K562 (cell line): ENCODE data around the gene ITSN1. TPM values are rescaled to one million over a fixed set of nuclear protein-coding genes. Genes with fewer than 3 reads are reported as not detected.

ENCODE experiments used
- CREM ChIP-seq: IDR thresholded peaks from 2 replicates; pipeline ENCODE4 v1.6.1; 2014; ENCODE audit warnings: antibody characterized with exemption, low read depth
- ETV1 ChIP-seq: fragments of 450-650 bp; conservative IDR thresholded peaks from 2 replicates; pipeline ENCODE4 v1.6.1; 2016; ENCODE audit warnings: missing genetic modification characterization, control low read depth, low read depth, missing compliant biosample characterization
- MEF2D ChIP-seq: conservative IDR thresholded peaks from 2 replicates; pipeline ENCODE4 v1.6.1; 2016; ENCODE audit warnings: low read depth, missing genetic modification characterization, missing compliant biosample characterization
- MEIS2 ChIP-seq: fragments of 450-650 bp; IDR thresholded peaks from 2 replicates; pipeline ENCODE4 v1.6.1; 2014; ENCODE audit warnings: mild to moderate bottlenecking; ENCODE audit not compliant: partially characterized antibody
- NFIC ChIP-seq: fragments of 450-650 bp; IDR thresholded peaks from 2 replicates; pipeline ENCODE4 v1.6.1; 2017; ENCODE audit warnings: mild to moderate bottlenecking, inconsistent platforms
- PHF8 ChIP-seq: fragments of 200-600 bp; sonication (generic); IDR thresholded peaks from 2 replicates; pipeline ENCODE4 v1.6.1; 2012; ENCODE audit warnings: mixed run types, mild to moderate bottlenecking, inconsistent platforms, low read length, moderate library complexity, borderline replicate concordance
- RAD21 ChIP-seq, 2 experiments: fragments of 250-450 bp in 1 of 2; fragments of 450-650 bp in 1 of 2; sonication (Bioruptor Pico) in 1 of 2; formaldehyde crosslinking in 1 of 2; IDR thresholded peaks in 1 of 2; conservative IDR thresholded peaks in 1 of 2; 2 replicates each; pipeline versions ENCODE4 v1.4.0 to v1.8.0; 2020 to 2022; ENCODE audit warnings: mild to moderate bottlenecking in 2 of 2, moderate library complexity in 1 of 2
- REST ChIP-seq, 2 experiments: fragments of 450-650 bp; formaldehyde crosslinking in 1 of 2; IDR thresholded peaks; 2 replicates each; pipeline versions ENCODE4 v1.4.0 to v1.6.1; 2014 to 2020; ENCODE audit warnings: mild to moderate bottlenecking in 2 of 2, borderline replicate concordance in 1 of 2, low read depth in 1 of 2
- RFX1 ChIP-seq: fragments of 450-650 bp; IDR thresholded peaks from 2 replicates; pipeline ENCODE4 v1.6.1; 2016; ENCODE audit warnings: mild to moderate bottlenecking, moderate library complexity
- SNRNP70 ChIP-seq: fragments of 200-400 bp; formaldehyde crosslinking; optimal IDR thresholded peaks from 2 replicates; pipeline ENCODE3; 2017; ENCODE audit warnings: low read depth, low read length
- SREBF1 ChIP-seq: fragments of 150-350 bp; IDR thresholded peaks from 2 replicates; pipeline ENCODE4 v1.6.1; 2014; ENCODE audit warnings: antibody characterized with exemption, low read depth, low read length, borderline replicate concordance
- SREBF2 ChIP-seq: sonication (generic); formaldehyde crosslinking; IDR thresholded peaks from 2 replicates; pipeline ENCODE4 v1.4.0; 2020; ENCODE audit warnings: mild to moderate bottlenecking, missing genetic modification reagents
- TCFL5 ChIP-seq: fragments of 250-450 bp; sonication (Bioruptor Pico); conservative IDR thresholded peaks from 2 replicates; pipeline ENCODE4 v1.6.1; 2021; ENCODE audit warnings: mild to moderate bottlenecking, moderate library complexity, matching md5 sums
- TEAD4 ChIP-seq, 2 experiments: sonication (generic) in 1 of 2; formaldehyde crosslinking in 1 of 2; IDR thresholded peaks; 2 replicates each; pipeline versions ENCODE4 v1.6.1 to v1.8.0; 2012 to 2022; ENCODE audit warnings: borderline replicate concordance in 1 of 2, inconsistent platforms in 1 of 2, low read length in 1 of 2, mild to moderate bottlenecking in 1 of 2, missing genetic modification reagents in 1 of 2
- TRIM28 ChIP-seq: fragments of 450-650 bp; IDR thresholded peaks from 2 replicates; pipeline ENCODE4 v1.6.1; 2017
- U2AF1 ChIP-seq: fragments of 200-400 bp; formaldehyde crosslinking; optimal IDR thresholded peaks from 2 replicates; pipeline ENCODE3; 2017; ENCODE audit warnings: mild to moderate bottlenecking, low read depth, low read length, moderate library complexity
- ZNF174 ChIP-seq: fragments of 250-450 bp; sonication (Bioruptor Pico); IDR thresholded peaks from 2 replicates; pipeline ENCODE4 v1.4.0; 2020; ENCODE audit warnings: mild to moderate bottlenecking
- ZNF232 ChIP-seq: sonication (generic); formaldehyde crosslinking; IDR thresholded peaks from 2 replicates; pipeline ENCODE4 v1.8.0; 2022; ENCODE audit warnings: mild to moderate bottlenecking, missing genetic modification reagents
- ZNF280A ChIP-seq: fragments of 450-650 bp; IDR thresholded peaks from 2 replicates; pipeline ENCODE4 v1.6.1; 2018; ENCODE audit warnings: mild to moderate bottlenecking, low read depth; ENCODE audit not compliant: partially characterized antibody
- ZNF551 ChIP-seq: fragments of 250-450 bp; sonication (Bioruptor Pico); IDR thresholded peaks from 2 replicates; pipeline ENCODE4 v1.5.0; 2021; ENCODE audit warnings: mild to moderate bottlenecking, moderate library complexity
- polyA plus RNA-seq, 8 experiments: library from polyadenylated mRNA; depleted of rRNA in 4 of 8; stranded (reverse) in 5 of 8; unstranded in 3 of 8; fragments of >200 nt; fragmentation: Nextera tagmentation in 2 of 8; fragmentation: Illumina TruSeq in 1 of 8; extraction: Ambion mirVana in 2 of 8; extraction: Trizol in 1 of 8; gene quantifications; 2 replicates each; pipeline versions ENCODE4 v1.2.1 to v1.2.3, GENCODE V29; 2011 to 2014; ENCODE audit warnings: inconsistent platforms in 1 of 8, missing spikeins in 1 of 8
- total RNA-seq, 7 experiments: library from RNA; depleted of rRNA in 6 of 7; stranded (reverse); fragments of >200 nt in 6 of 7; fragmentation: Illumina TruSeq in 2 of 7; extraction: Trizol in 2 of 7; gene quantifications; 2 replicates each; pipeline versions ENCODE4 v1.2.1 to v1.2.3, GENCODE V29; 2011 to 2021; ENCODE audit warnings: low replicate concordance in 1 of 7

ITSN1 gene
- total and polyA plus RNA-seq, 9 of the 15 experiments (the other 6 are each of a cell fraction or from before 2014, with no cell fraction given): 1.1 to 12.6 (median 4.8) TPM

- peak; percentile 11; the same call in 1 of the 2 replicates for TF ChIP-seq REST (IDR thresholded peaks at IDR 0.05; ENCODE audit: borderline replicate concordance)
- TF ChIP-seq REST (CRISPR knock-in tag; IDR thresholded peaks at IDR 0.05; ENCODE audit: low read depth): no peak
- TF ChIP-seq ZNF174: no peak
- TF ChIP-seq SNRNP70: no peak
- TF ChIP-seq RAD21 (CRISPR knock-in tag; conservative IDR thresholded peaks at IDR 0.05 in 1 of 2, IDR thresholded peaks at IDR 0.05 in 1 of 2): peak in 1 of 2 experiments; percentile 16; a peak in 1 of 4 replicates
- TF ChIP-seq CREM: 0 out of 2 replicates have a peak, but pooled peaks have one; percentile 45
- TF ChIP-seq NFIC: no peak
- no peak for TF ChIP-seq TRIM28
- TF ChIP-seq RFX1: no peak
- peak; percentile 65 for TF ChIP-seq MEIS2
- no peak for TF ChIP-seq SREBF2 (CRISPR knock-in tag)
- TF ChIP-seq PHF8: no peak
- no peak for TF ChIP-seq MEF2D
- TF ChIP-seq TCFL5 (CRISPR knock-in tag): no peak
- 0 out of 2 replicates have a peak, but pooled peaks have one; percentile 59 for TF ChIP-seq SREBF1
- peak; percentile 40; the same call in 1 of the 2 replicates for TF ChIP-seq TEAD4 (IDR thresholded peaks at IDR 0.05; ENCODE audit: low read length)
- no peak for TF ChIP-seq TEAD4 (CRISPR knock-in tag; IDR thresholded peaks at IDR 0.05; ENCODE audit: borderline replicate concordance)
- no peak for TF ChIP-seq ZNF280A
- TF ChIP-seq ZNF232 (CRISPR knock-in tag): no peak
- TF ChIP-seq U2AF1: no peak
- TF ChIP-seq ZNF551 (CRISPR knock-in tag): no peak
- no peak for TF ChIP-seq ETV1 (tag)
Measured at GRCh38 chr21:33751120-33751519, 108.8 kb downstream of the ITSN1 start (continued).
